HG03354 (cell line): ENCODE measurements around the gene MRPL3.
"Not testable (repeated sequence)": the region's sequence is repeated elsewhere in the genome, so short reads cannot be mapped to it uniquely, and the experiment has no call there.

Experiments used
- ATAC-seq: cut with Tn5 transposase; IDR thresholded peaks from one replicate; pipeline ENCODE4 v1.9.1; 2021; ENCODE audit warnings: mild to moderate bottlenecking; ENCODE audit not compliant: unreplicated experiment, poor library complexity, severe bottlenecking

MRPL3 gene

DNA sequence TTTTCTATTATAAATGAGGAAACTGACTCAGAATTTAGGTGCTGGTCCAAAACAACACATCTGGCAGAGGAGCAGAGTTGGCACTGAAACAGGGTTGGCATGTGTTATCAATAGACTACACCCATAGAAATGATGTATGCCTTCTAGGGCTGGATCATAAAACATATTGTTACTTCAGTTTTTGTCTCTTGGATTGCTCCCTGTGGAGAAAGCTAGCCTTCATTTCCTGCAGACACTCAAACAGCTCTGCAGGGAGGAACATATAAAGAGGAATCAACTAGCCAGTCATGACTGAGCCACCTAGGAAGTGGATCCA, 507 bp upstream of the MRPL3 start:
- no peak for ATAC-seq

DNA sequence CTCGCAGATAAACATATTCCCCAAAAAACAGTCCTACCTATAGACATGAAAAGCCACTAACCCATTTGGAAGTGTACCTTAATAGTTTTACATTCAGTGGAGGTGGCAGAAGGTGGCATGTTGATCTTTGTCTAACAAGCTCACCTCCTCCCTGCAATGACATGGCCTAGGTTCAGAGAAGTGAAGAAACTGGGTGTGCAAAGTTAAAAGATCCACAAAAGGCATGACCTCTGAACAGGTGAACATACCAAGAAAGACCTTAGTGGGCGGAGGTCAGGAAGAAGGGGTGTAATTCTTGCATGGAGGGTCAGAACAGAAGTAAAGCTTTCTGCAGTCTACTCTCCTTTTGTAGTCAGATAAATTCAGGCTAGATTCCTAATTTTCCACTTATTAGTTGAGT, 822 bp downstream of the MRPL3 start:
- no peak for ATAC-seq

DNA sequence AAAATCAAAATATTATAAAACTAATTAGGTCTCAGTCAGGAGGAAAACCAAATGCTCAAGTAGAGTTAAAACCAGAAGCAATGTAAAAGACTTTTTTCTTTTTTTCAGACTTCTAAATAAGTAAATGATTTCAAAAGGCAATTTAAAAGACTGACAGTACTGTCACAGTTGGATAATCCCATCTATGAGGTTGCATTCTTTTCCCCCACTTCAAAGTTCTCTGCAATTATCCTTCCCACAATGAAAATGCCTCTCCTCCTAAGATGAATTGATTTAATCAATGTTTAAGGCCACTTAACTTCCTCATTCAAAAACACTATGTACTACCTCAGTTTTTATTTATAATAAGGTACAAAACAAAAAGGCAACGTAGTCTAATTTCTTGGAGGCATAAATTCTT, 8.1 kb downstream of the MRPL3 start:
- no peak for ATAC-seq

DNA sequence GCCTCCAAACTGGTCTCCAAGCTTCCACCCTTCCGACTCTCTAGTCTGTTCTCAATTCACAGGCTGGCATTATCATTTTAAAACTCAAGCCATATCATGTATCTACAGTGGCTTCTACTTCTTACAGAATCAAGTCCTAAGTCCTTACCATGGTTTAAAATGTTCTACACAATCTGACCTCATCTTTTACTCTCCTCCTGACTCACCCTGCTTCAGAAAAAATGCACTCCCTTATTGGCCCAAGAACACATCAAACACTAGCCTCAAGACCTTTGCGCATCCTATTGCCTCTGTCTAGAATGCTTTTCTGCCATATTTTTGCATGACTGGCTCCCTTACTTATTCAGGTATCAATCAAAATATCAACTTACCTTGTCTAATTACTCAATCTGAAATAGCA, 11.0 kb downstream of the MRPL3 start:
- no peak for ATAC-seq

DNA sequence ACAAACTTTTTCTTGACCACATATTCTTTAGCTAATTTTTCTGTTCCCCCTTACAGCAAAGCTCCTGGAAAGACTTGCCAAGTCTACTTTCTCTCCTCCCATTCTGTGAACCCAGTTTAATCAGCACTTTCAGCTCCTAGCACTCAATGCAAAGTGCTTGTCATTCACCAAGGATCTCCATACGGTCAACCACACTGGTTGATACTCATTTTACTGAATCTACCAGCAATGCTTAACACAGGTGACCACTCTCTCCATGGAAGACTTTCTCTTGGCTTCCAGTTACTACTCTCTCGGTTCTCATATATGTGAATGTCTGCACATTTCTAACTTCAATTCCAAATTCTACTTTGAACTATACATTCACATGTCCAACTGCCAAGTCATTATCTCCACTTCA, 11.7 kb downstream of the MRPL3 start:
- no peak for ATAC-seq

DNA sequence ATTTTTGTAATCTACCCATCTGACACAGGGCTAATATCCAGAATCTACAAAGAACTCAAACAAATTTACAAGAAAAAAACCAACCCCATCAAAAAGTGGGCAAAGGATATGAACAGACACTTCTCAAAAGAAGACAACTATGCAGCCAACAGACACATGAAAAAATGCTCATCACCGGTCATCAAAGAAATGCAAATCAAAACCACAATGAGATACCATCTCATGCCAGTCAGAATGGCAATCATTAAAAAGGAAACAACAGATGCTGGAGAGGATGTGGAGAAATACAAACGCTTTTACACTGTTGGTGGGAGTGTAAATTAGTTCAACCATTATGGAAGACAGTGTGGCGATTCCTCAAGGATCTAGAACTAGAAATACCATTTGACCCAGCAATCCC, 16.2 kb downstream of the MRPL3 start:
- ATAC-seq, result not testable (repeated sequence)

DNA sequence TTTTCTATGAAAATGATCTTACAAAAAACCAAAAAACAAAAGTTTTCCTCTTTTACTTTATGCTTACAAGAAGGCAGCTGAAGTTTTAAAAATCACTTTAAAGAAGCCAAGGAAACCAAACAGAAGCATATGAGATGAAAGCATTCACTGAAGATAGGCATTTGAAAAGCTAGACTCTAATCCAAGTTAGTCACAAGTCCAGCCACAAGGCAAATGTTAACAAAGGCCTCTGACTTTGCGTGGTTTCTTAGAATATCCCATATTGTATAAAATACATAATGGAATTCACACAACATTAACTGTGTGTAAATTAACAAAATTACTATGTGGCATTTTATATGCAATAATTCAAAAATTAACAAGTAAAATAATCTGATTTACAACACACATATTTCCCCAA, 17.7 kb downstream of the MRPL3 start:
- no peak for ATAC-seq

DNA sequence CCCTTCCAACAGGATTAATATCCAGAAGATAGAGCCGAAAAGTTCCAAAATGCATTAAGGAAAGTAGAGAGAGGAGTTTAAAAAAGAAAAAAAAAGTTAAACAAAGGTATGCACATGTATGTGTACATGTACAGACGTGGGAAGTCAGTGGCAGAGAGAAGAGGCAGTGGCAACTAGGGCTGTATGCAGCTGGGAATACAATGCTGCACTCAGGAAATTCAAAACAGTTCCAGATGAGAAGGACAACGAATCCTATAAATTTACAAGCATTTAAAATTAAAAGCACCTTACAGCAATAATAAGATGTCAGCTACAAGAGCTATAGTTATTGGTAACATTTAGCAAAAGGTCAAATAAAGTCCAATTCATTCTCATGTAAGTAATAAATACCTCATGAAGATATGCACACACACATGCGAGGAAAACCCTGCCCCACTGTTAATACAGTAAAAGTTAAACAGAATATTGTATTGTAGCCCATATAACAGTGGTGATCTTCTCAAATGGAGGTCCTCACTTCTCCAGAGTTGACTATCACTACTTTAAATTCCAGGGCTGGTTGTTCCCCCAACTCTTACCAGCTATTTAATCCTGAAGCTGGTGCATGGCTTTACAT, 18.2 kb downstream of the MRPL3 start:
- ATAC-seq, result no peak

DNA sequence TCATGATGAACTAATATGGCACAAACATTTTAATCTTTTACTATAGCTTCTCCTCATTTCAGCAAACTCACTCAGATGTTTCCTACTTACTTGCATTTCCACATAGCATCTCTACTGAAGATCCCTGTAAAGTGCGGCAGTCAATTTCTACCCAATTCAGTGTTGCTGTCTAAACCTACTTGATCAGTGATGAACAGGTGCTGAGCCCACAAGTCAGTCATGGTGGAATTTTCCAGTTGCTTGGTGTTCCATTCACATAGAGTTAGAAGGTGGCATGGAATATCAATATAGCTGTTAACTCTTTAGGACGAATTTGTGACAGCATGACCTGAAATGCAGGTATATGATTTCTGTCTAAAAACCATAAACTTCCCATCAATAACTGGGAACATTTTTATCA, 22.7 kb downstream of the MRPL3 start:
- no peak for ATAC-seq

DNA sequence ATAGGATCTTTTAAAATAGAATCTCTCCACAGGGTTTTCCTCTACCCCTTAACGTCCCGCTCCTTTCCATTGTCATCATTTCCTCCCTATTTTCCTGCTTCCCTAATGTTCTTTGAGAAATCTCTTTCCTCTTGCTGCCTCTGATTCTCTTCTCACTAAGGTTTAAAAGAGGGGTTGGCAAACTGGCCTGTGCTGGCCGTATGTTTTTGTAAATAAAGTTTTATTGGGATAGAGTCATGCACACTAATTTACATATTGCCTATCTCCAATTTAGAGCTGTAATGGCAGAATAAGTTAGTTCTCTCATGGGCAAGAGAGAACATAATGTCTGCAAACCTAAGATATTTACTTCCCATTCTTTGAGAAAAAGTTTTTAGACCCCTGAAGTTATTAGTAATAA, 25.0 kb downstream of the MRPL3 start:
- no peak for ATAC-seq

DNA sequence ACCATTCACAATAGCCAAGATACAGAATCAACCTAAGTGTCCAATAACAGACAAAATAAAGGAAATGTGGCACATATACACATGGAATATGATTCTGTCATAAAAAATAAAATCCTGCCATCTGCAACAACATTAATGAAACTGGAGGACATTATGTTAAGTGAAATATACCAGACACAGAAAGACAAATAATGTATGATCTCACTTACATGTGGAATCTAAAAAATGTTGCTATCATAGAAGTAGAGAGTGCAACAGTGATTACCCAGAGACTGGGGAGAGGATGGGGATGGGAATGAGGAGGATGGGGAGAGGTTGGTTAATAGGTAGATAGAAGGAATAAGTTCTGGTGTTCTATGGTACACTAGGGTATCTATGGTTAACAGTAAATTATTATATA, 28.7 kb downstream of the MRPL3 start:
- no peak for ATAC-seq

DNA sequence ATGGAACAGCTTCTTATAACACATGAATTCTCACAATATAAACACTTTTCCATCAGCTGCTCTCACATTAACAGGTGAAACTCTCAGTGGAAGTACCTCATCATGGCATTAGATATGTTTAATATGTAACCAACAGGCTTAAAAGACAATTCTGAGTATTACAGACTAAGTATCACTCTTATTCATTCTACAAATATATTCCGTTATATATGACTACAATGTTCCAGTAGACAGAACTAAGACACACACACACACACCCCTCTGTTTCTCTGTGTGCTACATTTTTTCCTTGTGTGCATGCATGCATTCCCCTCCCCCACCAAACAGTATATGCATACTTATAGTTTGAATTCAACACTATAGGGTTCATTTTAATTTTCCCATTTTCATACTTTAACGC, 32.4 kb downstream of the MRPL3 start:
- ATAC-seq, result no peak

DNA sequence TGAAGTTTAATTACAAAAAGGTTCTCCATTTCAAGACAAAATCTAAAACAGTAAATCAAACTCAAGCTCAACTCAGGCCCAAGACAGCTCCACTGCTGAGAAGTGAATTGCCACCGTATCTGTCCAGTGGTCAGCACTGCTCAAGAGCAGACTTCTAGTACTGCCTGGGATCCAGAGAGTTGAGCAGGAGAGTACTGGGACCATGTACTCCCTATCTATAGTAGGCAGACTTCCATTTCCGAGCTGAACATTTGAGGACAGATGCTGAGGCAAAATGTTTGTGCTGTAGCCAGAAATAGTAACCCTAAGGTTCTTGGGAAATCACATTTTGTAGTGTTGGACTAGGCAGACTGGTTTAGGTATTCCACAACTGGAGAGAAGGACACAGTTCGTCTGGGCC, 44.1 kb downstream of the MRPL3 start:
- ATAC-seq, result no peak

DNA sequence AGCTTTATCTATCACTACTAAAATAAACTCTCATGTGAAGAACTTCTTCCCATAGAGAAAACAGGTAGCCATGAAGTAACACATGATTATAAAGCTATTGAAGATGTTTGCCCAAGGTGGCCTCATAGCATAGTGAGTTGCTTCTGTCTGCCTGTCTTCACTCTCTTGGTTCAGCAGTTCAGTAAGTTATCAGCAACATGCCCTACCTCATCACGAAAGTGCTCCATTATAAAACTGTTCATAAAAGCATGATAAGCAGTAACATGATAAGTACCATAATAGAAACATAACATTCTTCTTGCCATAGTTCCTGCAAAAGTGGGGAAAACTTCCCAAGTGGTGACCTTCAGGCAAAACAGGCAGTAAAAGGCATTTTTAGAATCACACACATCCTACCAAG, 45.6 kb downstream of the MRPL3 start:
- ATAC-seq, result no peak

DNA sequence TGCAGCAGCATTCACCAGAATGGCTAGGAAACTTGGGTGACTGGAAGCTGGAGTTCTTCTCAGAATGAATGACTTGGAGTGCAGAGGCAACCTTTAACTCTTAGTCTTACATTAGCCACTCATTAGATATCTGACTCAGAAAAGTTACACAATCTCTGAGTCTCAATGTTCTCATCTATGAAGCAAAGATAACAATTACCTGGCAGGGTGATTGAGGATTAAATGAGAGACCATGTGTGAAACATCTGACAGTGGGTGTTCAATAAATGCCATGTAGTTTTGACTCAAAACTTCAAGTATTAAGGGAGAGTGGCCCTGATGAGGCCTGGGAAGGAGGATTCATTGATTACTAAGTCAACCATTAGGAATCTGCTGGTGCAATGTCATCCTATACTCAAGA, 48.3 kb downstream of the MRPL3 start:
- ATAC-seq, result no peak

DNA sequence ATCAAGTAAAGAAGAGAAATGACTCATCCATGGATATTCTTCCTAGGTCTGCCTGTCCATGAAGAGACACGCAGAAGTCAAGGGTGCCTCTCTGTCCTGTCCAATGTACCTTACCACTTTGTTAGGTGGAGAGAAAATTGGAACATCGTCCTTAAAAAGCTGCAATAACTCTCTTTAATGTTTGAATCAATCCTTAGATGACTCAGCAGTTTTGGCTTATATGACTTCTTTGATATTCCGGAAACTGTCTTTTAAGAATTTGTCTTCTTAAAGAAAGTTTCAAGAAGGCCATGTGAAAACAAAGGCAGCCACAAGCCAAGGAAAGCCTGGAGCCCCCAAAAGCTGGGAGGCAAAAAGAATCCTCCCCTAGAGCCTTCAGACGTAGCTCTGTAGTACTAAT, 49.2 kb downstream of the MRPL3 start:
- ATAC-seq, result no peak

DNA sequence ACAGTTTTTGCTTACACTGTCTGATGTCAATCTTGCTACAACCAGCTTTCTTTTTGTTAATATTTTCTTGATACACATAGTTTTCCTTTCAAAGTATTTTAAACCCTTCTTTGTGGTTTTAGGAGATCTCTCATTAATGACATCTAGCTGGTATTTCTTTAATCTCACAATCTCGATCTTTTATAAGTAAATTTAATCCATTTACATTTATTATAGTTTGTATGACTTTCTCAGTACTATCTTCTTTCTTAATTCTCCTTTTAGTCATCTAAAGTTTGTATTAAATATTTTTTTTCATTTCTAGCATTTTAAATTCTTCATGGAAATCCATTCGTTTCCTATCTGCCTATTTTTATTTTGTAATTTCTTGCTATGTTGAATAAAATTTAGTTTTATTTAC, 55.4 kb downstream of the MRPL3 start:
- ATAC-seq, result no peak

DNA sequence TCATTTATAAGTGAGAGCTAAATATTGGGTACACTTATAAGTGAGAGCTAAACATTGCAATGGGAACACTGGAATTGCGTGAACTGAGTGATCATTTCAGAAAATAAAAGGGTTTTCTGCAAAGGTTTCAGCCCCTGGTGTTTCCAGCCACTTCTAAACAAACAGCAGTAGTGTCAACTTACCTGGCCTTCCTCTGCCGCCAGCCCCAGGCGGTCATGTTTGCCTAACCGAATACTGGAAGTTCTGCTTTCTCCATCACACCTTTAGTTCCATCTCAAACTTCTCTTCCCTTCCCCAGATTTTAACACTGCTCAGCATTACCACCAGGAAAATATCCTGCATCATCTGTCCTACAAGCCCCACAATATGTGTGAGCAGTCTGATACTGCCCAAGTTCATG, 58.6 kb downstream of the MRPL3 start:
- no peak for ATAC-seq

DNA sequence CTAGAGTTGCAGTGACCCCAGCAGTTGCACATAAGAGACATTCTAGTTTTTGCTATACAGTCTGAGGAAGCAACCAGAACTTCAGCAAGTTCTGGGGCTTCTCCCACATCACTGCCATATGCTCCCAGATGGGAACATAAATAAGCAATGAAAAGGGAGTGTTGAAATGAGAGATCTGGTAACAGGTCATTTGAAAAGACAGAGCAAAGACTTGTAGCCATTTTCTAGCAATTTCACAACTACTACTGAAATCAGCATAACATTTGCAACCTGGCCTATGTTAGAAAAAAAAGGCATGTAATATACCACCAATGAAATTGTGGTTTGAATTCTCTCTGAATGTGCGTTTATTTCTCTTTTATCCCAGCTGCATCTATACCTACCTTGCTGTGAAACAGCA, 63.7 kb downstream of the MRPL3 start:
- ATAC-seq, result no peak

DNA sequence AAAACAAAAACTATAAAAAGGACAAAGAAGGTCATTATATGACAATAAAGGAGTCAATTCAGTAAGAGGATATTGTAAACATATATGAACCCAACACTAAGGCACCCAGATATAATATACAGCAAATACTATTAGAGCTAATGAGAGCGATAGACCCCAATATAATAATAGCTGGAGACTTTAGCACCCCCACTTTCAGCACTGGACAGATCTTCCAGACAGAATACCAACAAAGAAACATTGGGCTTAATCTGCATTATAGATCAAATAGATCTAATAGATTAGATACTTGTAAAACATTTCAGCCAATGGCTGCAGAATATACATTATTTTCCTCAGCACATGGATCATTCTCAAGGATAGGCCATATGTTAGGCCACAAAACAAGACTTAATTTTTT, 67.8 kb downstream of the MRPL3 start:
- ATAC-seq, result no peak

DNA sequence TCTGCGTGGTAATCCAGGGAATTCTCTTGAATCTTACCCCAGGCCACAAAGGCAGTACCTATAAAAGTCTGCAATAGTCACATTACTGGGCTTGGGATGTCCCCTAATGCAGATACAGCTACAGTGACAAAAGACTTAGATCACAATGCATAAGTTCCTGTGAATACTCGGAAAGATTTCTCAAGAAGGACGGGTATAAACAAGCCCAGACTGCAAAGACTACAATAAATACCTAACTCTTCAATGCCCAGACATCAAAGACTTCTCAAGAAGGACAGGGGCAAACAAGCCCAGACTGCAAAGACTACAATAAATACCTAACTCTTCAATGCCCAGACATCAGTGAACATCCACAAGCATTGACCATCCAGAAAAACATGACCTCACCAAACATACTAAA, 70.3 kb downstream of the MRPL3 start:
- ATAC-seq, result no peak

DNA sequence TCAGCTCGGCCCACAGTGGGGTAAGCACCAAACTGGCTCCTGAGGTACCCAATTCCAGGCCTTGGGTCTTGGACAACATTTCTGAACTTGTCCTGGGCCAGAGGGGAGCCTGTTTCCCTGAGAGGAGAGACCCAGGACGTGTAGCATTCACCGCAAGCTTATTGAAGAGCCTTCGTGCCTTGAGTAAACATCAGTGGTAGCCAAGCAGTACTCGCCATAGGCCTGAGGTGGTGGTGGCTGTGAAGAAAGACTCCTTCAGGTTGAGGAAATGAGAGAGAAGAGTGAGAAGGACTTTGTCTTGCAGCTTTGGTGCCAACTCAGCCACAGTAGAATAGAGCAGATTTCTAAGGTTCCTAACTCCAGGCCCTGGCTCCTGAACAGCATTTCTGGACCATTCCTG, 71.0 kb downstream of the MRPL3 start:
- no peak for ATAC-seq

DNA sequence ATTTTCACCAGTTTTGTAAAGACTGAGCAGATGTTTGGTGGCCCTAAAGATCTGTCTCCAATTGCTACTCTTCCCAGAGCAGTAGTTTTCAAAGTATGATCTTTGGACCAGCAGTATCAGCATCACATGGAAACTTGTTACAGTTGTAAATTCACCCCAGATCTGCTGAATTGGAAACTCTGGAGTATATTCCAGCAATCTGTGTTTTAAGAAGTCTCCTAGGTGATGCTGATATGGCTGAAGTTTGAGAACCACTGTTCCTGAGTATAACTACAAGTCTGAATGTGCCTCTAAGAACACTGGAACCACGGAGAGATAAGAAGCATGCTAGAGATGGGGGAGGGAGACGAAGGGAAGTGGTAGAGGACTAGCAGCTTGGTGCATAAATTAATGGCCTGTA, 75.5 kb downstream of the MRPL3 start:
- ATAC-seq, result no peak
